Thymus (tissue), 11 donors: ENCODE data around the gene SP7. TPM values are rescaled to one million over a fixed set of nuclear protein-coding genes. Genes with fewer than 3 reads are reported as not detected.
"Not testable (repeated sequence)": the region's sequence is repeated elsewhere in the genome, so short reads cannot be mapped to it uniquely, and the experiment has no call there.

ENCODE experiments used
- DNase-seq, 9 donors: peaks; one replicate each; pipeline ENCODE4 v3.0.0-alpha.2; 2013; ENCODE audit warnings: low spot score in 9 of 9, low read depth in 6 of 9, missing footprints in 1 of 9
- H3K27ac ChIP-seq, 2 donors: one replicate each; pipeline ENCODE4 v1.5.1; 2013; ENCODE audit warnings: control low read depth in 1 of 2, low read depth in 1 of 2, low read length in 1 of 2, mild to moderate bottlenecking in 1 of 2, moderate library complexity in 1 of 2
- H3K27me3 ChIP-seq, 2 donors: one replicate each; pipeline ENCODE4 v1.5.1; 2013; ENCODE audit warnings: low read length in 1 of 2; ENCODE audit not compliant: control insufficient read depth in 2 of 2, insufficient read depth in 1 of 2
- H3K36me3 ChIP-seq, 2 donors: one replicate each; pipeline ENCODE4 v1.5.1; 2013; ENCODE audit warnings: low read length in 1 of 2, mild to moderate bottlenecking in 1 of 2, moderate library complexity in 1 of 2; ENCODE audit not compliant: control insufficient read depth in 2 of 2, insufficient read depth in 2 of 2
- H3K4me1 ChIP-seq, 2 donors: one replicate each; pipeline ENCODE4 v1.5.1; 2013; ENCODE audit warnings: low read length in 2 of 2; ENCODE audit not compliant: control insufficient read depth in 2 of 2, insufficient read depth in 2 of 2
- H3K4me3 ChIP-seq, 2 donors: one replicate each; pipeline ENCODE4 v1.5.1; 2013; ENCODE audit warnings: low read length in 2 of 2, control low read depth in 1 of 2, mild to moderate bottlenecking in 1 of 2
- H3K9me3 ChIP-seq, 2 donors: one replicate each; pipeline ENCODE4 v1.5.1; 2013; ENCODE audit warnings: low read length in 1 of 2, mild to moderate bottlenecking in 1 of 2; ENCODE audit not compliant: control insufficient read depth in 2 of 2, insufficient read depth in 1 of 2
- WGBS: extraction: QIAGEN DNeasy Blood & Tissue Kit; methylation state at CpG from one replicate; pipeline ENCODE4 v1.1.7; 2013; 5-methylcytosine and 5-hydroxymethylcytosine counted together
- polyA plus RNA-seq: library from polyadenylated mRNA; stranded (reverse); fragments of 200-250 nt; gene quantifications from one replicate; pipeline ENCODE4 v1.2.3, GENCODE V29; 2013
- total RNA-seq: library from RNA; stranded (reverse); fragments of 120-200 nt; gene quantifications from one replicate; pipeline ENCODE4 v1.2.4, GENCODE V29; 2013
- donor health status: healthy.

Gene SP7
- total and polyA plus RNA-seq, 2 donors, result 0.02 TPM; not detected in 1

GRCh38 chr12:53306826-53307225, 29.3 kb downstream of the SP7 start:
- 97% methylated on average over 10 of the region's 10 CpGs for whole genome bisulfite sequencing
- Histone ChIP-seq H3K36me3 (peaks cover 63 to 79% of the 10 kb centered on the region in 2 donors), H3K27me3 (no peaks in the 10 kb centered on the region), H3K4me3 (no peak overlapping the region), H3K4me1 (no peaks in the 10 kb centered on the region), H3K9me3 (no peaks in the 10 kb centered on the region), H3K27ac (no peak overlapping the region)
- DNase-seq, result no peak

DNA sequence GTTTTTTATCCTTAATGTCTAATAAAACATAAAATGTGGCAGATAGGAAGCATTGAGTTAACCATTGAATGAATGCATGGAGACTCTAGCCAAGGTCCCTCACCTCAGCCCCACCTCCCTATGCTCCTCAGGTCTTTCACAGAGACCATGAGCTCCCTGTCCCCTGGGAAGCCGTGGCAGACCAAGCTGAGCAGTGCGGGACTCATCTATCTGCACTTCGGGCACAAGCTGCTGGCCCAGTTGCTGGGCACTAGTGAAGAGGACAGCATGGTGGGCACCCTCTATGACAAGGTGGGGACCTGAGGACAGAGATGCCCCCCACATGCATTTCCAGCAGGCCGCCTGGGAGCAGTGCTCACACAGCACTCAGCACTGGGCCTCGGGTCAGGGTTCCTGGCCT, 33.3 kb downstream of the SP7 start:
- peaks cover 39 to 63% of the 10 kb centered on the region in 2 donors for H3K36me3 ChIP-seq
- no peak overlapping the region for H3K4me3 ChIP-seq
- 98% methylated on average over 5 of the region's 5 CpGs for WGBS
- no peak overlapping the region for H3K27ac ChIP-seq
- DNase-seq, result no peak
- H3K9me3 ChIP-seq, result no peaks in the 10 kb centered on the region
- no peaks in the 10 kb centered on the region for H3K27me3 ChIP-seq
- H3K4me1 ChIP-seq, result peaks cover 12 to 14% of the 10 kb centered on the region in 2 donors

DNA sequence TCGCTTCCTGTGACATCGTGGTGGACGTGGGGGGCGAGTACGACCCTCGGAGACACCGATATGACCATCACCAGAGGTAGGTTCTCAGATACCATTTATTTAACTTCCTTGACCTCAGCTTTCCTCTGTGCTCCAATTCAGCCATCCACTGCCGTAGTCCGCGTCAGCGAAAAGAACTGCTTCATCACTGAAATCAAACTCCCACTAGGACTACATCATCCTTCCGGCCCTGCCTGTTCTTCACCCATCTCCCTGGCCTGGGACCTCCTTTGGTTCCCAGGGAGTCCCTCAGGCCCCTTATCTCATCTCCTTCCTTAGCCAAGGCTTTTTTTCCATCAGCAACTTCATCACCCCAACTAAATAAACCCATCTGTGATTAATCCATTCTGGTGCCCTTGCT, 36.0 kb downstream of the SP7 start:
- H3K9me3 ChIP-seq, result no peaks in the 10 kb centered on the region
- DNase-seq, result no peak
- peak overlapping the region; percentile 87 to 91 for H3K4me3 ChIP-seq
- peak overlapping the region in 1 of 2 donors; percentile 84 for H3K27ac ChIP-seq
- 6% methylated on average over 12 of the region's 12 CpGs for WGBS
- peaks cover 16 to 44% of the 10 kb centered on the region in 2 donors for H3K36me3 ChIP-seq
- no peaks in the 10 kb centered on the region for H3K27me3 ChIP-seq
- peaks cover 17 to 20% of the 10 kb centered on the region in 2 donors for H3K4me1 ChIP-seq

- Histone ChIP-seq H3K36me3 (peaks cover 15 to 41% of the 10 kb centered on the region in 2 donors), H3K4me1 (peaks cover 21 to 26% of the 10 kb centered on the region in 2 donors), H3K4me3 (peak within 1 kb of the TSS; percentile 87 to 91), H3K27me3 (no peaks in the 10 kb centered on the region), H3K9me3 (no peaks in the 10 kb centered on the region), H3K27ac (peak within 1 kb of the TSS; percentile 76 to 84)
- DNase-seq, result peak; percentile 78 to 93 (median 86)
- 3% methylated on average over 51 of the region's 51 CpGs for WGBS
These were observed 36.5 kb downstream of the SP7 start, which contains the start of gene MYG1 for GRCh38 chr12:53299454-53300180. MYG1 (plus strand) TSS chr12:53299695; CDS start chr12:53299738, 43 bp downstream.

GRCh38 chr12:53299101-53299453, 37.1 kb downstream of the SP7 start:
- 86% methylated on average over 5 of the region's 5 CpGs for WGBS
- no peak overlapping the region for H3K4me3 ChIP-seq
- no peaks in the 10 kb centered on the region for H3K27me3 ChIP-seq
- DNase-seq, result peak in 1 of 9 donors; percentile 39
- peak overlapping the region in 1 of 2 donors; percentile 76 for H3K27ac ChIP-seq
- peaks cover 15 to 41% of the 10 kb centered on the region in 2 donors for H3K36me3 ChIP-seq
- no peaks in the 10 kb centered on the region for H3K9me3 ChIP-seq
- H3K4me1 ChIP-seq, result peaks cover 21 to 27% of the 10 kb centered on the region in 2 donors

DNA sequence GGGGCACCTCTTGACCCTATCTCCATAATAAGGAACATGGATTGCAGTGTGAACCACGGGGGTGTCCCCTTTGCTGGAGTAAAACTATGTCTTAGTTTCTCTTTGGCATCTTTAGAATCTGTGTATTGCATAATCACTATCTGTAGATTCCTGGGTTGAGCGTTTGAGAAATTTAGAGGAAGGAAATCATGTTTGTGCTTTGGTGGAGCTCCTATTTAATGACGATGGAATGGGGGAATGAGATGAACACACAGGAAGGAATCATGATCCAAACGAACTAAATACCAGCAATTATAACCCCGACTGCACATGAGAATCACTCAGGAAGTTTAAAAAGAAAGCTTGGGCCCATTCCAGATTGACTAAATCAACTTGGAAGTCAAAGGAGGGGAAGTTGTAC, 38.0 kb downstream of the SP7 start:
- Histone ChIP-seq H3K9me3 (no peaks in the 10 kb centered on the region), H3K27me3 (no peaks in the 10 kb centered on the region), H3K27ac (no peak overlapping the region), H3K4me3 (no peak overlapping the region), H3K4me1 (peaks cover 21 to 27% of the 10 kb centered on the region in 2 donors), H3K36me3 (peaks cover 11 to 41% of the 10 kb centered on the region in 2 donors)
- no peak for DNase-seq
- 81% methylated on average over 5 of the region's 5 CpGs for WGBS

DNA sequence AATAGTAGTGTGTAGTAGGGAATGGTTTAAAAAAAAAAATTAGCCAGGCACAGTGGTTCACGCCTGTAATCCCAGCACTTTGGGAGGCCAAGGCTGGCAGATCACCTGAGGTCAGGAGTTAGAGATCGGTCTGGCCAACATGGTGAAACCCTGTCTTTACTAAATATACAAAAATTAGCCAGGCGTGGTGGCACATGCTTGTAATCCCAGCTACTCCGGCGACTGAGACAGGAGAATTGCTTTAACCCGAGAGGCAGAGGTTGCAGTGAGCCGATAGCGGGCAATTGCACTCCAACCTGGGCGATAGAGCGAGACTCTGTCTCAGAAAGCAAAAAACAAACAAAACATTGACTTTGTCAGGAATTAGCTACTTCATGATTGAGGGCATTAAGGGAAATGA, 39.0 kb downstream of the SP7 start:
- H3K27ac ChIP-seq, DNase-seq, H3K4me3 ChIP-seq, H3K27me3 ChIP-seq, H3K9me3 ChIP-seq: not testable (repeated sequence)
- Histone ChIP-seq H3K36me3 (peaks cover 15 to 41% of the 10 kb centered on the region in 2 donors), H3K4me1 (peaks cover 21 to 27% of the 10 kb centered on the region in 2 donors)
- WGBS, result 97% methylated on average over 10 of the region's 10 CpGs

- whole genome bisulfite sequencing, result 11% methylated on average over 12 of the region's 12 CpGs
- peaks cover 21 to 27% of the 10 kb centered on the region in 2 donors for H3K4me1 ChIP-seq
- DNase-seq, result no peak
- H3K36me3 ChIP-seq, result peaks cover 21 to 46% of the 10 kb centered on the region in 2 donors
- H3K9me3 ChIP-seq, result no peaks in the 10 kb centered on the region
- no peaks in the 10 kb centered on the region for H3K27me3 ChIP-seq
- H3K4me3 ChIP-seq, result peak overlapping the region; percentile 66 to 93
- peak overlapping the region; percentile 65 to 97 for H3K27ac ChIP-seq
These were observed 40.3 kb downstream of the SP7 start for GRCh38 chr12:53295891-53296219.

- Histone ChIP-seq H3K4me1 (peaks cover 17 to 22% of the 10 kb centered on the region in 2 donors), H3K36me3 (peaks cover 26 to 52% of the 10 kb centered on the region in 2 donors), H3K27ac (peak within 1 kb of the TSS; percentile 91 to 97), H3K4me3 (peak within 1 kb of the TSS; percentile 66 to 93), H3K9me3 (no peaks in the 10 kb centered on the region), H3K27me3 (no peaks in the 10 kb centered on the region)
- 5% methylated on average over 42 of the region's 42 CpGs for WGBS
- peak; percentile 79 to 94 (median 85) for DNase-seq
These were observed 40.9 kb downstream of the SP7 start, which contains the start of gene PFDN5 for GRCh38 chr12:53295070-53295890. PFDN5 (plus strand) TSS chr12:53295542; CDS start chr12:53295568, 26 bp downstream.
